ENCODE data around the gene HDHD2.
"Not testable (repeated sequence)": the region's sequence is repeated elsewhere in the genome, so short reads cannot be mapped to it uniquely, and the experiment has no call there.

DNA sequence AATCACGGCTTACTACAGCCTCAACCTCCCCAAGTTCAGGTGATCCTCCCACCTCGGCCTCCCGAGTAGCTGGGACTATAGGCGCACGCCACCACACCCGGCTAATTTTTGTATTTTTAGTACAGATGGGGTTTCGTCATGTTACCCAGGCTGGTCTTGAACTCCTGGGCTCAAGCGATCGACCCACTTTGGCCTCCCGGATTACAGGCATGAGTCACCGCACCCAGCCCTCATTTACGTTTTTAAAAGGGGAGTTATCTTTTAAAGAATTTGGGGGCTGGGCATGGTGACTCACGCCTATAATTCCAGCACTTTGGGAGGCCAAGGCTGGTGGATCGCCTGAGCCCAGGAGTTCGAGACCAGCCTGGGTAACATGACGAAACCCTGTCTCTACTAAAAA is 8.1 kb upstream of the HDHD2 start:
- TF ChIP-seq POLR2AphosphoS5, GABPA (IDR thresholded peaks at IDR 0.05; ENCODE audit: low read depth): not testable (repeated sequence)
- TF ChIP-seq, protein P1, sequence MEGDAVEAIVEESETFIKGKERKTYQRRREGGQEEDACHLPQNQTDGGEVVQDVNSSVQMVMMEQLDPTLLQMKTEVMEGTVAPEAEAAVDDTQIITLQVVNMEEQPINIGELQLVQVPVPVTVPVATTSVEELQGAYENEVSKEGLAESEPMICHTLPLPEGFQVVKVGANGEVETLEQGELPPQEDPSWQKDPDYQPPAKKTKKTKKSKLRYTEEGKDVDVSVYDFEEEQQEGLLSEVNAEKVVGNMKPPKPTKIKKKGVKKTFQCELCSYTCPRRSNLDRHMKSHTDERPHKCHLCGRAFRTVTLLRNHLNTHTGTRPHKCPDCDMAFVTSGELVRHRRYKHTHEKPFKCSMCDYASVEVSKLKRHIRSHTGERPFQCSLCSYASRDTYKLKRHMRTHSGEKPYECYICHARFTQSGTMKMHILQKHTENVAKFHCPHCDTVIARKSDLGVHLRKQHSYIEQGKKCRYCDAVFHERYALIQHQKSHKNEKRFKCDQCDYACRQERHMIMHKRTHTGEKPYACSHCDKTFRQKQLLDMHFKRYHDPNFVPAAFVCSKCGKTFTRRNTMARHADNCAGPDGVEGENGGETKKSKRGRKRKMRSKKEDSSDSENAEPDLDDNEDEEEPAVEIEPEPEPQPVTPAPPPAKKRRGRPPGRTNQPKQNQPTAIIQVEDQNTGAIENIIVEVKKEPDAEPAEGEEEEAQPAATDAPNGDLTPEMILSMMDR (IDR thresholded peaks at IDR 0.05; ENCODE audit: insufficient read depth, low read length): not testable (repeated sequence)
- TF ChIP-seq, protein P2, sequence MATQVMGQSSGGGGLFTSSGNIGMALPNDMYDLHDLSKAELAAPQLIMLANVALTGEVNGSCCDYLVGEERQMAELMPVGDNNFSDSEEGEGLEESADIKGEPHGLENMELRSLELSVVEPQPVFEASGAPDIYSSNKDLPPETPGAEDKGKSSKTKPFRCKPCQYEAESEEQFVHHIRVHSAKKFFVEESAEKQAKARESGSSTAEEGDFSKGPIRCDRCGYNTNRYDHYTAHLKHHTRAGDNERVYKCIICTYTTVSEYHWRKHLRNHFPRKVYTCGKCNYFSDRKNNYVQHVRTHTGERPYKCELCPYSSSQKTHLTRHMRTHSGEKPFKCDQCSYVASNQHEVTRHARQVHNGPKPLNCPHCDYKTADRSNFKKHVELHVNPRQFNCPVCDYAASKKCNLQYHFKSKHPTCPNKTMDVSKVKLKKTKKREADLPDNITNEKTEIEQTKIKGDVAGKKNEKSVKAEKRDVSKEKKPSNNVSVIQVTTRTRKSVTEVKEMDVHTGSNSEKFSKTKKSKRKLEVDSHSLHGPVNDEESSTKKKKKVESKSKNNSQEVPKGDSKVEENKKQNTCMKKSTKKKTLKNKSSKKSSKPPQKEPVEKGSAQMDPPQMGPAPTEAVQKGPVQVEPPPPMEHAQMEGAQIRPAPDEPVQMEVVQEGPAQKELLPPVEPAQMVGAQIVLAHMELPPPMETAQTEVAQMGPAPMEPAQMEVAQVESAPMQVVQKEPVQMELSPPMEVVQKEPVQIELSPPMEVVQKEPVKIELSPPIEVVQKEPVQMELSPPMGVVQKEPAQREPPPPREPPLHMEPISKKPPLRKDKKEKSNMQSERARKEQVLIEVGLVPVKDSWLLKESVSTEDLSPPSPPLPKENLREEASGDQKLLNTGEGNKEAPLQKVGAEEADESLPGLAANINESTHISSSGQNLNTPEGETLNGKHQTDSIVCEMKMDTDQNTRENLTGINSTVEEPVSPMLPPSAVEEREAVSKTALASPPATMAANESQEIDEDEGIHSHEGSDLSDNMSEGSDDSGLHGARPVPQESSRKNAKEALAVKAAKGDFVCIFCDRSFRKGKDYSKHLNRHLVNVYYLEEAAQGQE (IDR thresholded peaks at IDR 0.05; ENCODE audit: insufficient replicate concordance, low read depth): not testable (repeated sequence)
